Mesodermal cell (in vitro differentiated cells): ENCODE measurements around the gene SREK1.

Source experiments
- H3K27ac ChIP-seq: 2 replicates; pipeline ENCODE4 v1.7.0; 2013; ENCODE audit warnings: mild to moderate bottlenecking, low read depth, low read length, moderate library complexity; ENCODE audit not compliant: severe bottlenecking
- H3K36me3 ChIP-seq: 2 replicates; pipeline ENCODE4 v1.7.1; 2013; ENCODE audit warnings: mild to moderate bottlenecking, low read length, moderate library complexity; ENCODE audit not compliant: control insufficient read depth, insufficient read depth
- H3K4me1 ChIP-seq: one replicate; pipeline ENCODE4 v1.7.1; 2013; ENCODE audit warnings: mild to moderate bottlenecking, low read length; ENCODE audit not compliant: insufficient read depth, control insufficient read depth, poor library complexity, severe bottlenecking
- H3K4me3 ChIP-seq: 2 replicates; pipeline ENCODE4 v1.7.0; 2013; ENCODE audit warnings: low read length, control low read depth, mild to moderate bottlenecking; ENCODE audit not compliant: insufficient read depth, poor library complexity, severe bottlenecking; ENCODE audit errors: extremely low read depth
- H3K9me3 ChIP-seq: 2 replicates; pipeline ENCODE4 v1.7.1; 2013; ENCODE audit warnings: mild to moderate bottlenecking, low read length, moderate library complexity; ENCODE audit not compliant: control insufficient read depth
- WGBS, 2 experiments: methylation state at CpG; one replicate each; pipeline ENCODE4 v1.1.5; 2013; ENCODE audit warnings: missing lambda C conversion rate in 2 of 2; ENCODE audit not compliant: insufficient coverage in 2 of 2; 5-methylcytosine and 5-hydroxymethylcytosine counted together

SREK1 gene

DNA sequence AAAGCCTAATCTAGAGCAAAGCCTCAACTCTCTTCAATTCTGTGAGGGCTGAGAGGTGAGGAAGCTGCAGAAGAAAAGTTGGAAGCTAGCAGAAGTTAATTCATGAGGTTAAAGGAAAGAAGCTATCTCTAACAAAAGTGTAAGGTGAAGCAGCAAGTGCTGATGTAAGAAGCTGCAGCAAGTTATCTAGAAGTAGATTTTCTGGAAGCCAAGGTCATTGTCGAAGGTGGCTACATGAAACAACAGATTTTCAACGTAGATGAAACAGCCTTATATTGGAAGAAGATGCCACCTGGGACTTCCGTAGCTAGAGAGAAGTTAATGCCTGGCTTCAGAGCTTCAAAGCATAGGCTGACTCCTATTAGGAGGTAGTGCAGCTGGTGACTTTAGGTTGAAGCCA is 42.0 kb downstream of the SREK1 start:
- WGBS, 2 experiments = 97% methylated on average over 3 of the region's 3 CpGs
- peaks cover 14% of the 10 kb centered on the region for H3K36me3 ChIP-seq

DNA sequence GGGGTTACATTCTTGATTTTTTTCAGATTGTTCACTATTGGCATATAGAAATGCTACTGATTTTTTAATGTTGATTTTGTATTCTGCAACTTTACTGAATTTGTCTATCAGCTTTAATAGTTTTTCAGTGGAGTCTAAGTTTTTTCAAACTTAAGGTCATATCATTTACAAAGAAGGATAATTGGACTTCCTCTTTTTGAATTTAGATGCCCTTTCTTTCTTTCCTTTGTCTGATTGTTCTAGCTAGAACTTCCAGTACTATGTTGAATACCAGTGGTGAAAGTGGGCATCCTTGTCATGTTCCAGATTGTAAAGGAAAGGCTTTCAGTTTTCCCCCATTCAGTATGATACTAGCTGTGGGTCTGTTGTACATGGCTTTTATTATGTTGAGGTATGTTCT is 49.3 kb downstream of the SREK1 start:
- Histone ChIP-seq H3K9me3 (no peaks in the 10 kb centered on the region), H3K4me3 (no peak overlapping the region), H3K4me1 (no peaks in the 10 kb centered on the region), H3K36me3 (no peaks in the 10 kb centered on the region), H3K27ac (no peak overlapping the region)

More for the DNA sequence above, 42.0 kb downstream of the SREK1 start:
- no peaks in the 10 kb centered on the region for H3K4me1 ChIP-seq
- no peak overlapping the region for H3K4me3 ChIP-seq
- no peak overlapping the region for H3K27ac ChIP-seq
- H3K9me3 ChIP-seq = no peaks in the 10 kb centered on the region

GRCh38 chr5:66197764-66198405 is 53.8 kb downstream of the SREK1 start:
- Histone ChIP-seq H3K36me3 (no peaks in the 10 kb centered on the region), H3K4me1 (no peaks in the 10 kb centered on the region), H3K27ac (no peak overlapping the region), H3K9me3 (no peaks in the 10 kb centered on the region), H3K4me3 (no peak overlapping the region)
- whole genome bisulfite sequencing, 2 experiments = 83 to 93% methylated on average over 3 to 4 of the region's 4 CpGs

DNA sequence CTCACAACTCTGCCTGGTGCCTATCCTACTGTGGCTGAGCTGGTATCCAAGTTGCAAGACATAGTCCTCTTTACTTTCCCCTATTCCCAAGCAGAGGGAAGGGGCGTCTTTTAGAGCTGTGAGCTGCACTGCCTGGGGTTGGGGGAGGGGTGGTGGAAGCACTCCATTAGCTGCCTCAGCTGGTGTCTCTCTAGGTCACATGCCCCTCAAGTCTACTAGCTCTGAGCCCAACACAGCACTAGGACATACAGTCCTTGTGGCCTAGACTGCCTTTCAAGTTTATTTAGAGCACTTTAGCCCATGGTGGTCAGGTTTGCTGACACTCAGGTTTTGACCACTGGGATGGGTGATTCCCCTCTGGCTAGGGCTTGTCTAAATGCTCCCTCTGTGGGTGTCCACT is 54.7 kb downstream of the SREK1 start:
- no peak overlapping the region for H3K27ac ChIP-seq
- H3K4me1 ChIP-seq = no peaks in the 10 kb centered on the region
- no CpG with 5 or more reads among the region's 1 CpG for WGBS, 2 experiments
- H3K9me3 ChIP-seq = no peaks in the 10 kb centered on the region
- H3K4me3 ChIP-seq = no peak overlapping the region
- H3K36me3 ChIP-seq = no peaks in the 10 kb centered on the region

- 84 to 100% methylated on average over 2 of the region's 4 CpGs for WGBS, 2 experiments
- H3K4me1 ChIP-seq = no peaks in the 10 kb centered on the region
- no peak overlapping the region for H3K4me3 ChIP-seq
- no peaks in the 10 kb centered on the region for H3K36me3 ChIP-seq
- no peak overlapping the region for H3K27ac ChIP-seq
- H3K9me3 ChIP-seq = no peaks in the 10 kb centered on the region
These were observed 59.4 kb downstream of the SREK1 start for GRCh38 chr5:66203531-66203930.

- H3K36me3 ChIP-seq = no peaks in the 10 kb centered on the region
- H3K4me1 ChIP-seq = peaks cover 7% of the 10 kb centered on the region
- H3K4me3 ChIP-seq = no peak overlapping the region
- 97 to 100% methylated on average over 1 to 4 of the region's 5 CpGs for WGBS, 2 experiments
- no peaks in the 10 kb centered on the region for H3K9me3 ChIP-seq
- no peak overlapping the region for H3K27ac ChIP-seq
These were observed 62.4 kb downstream of the SREK1 start for GRCh38 chr5:66206465-66206864.

- Histone ChIP-seq H3K27ac (no peak overlapping the region), H3K4me1 (peaks cover 7% of the 10 kb centered on the region), H3K4me3 (no peak overlapping the region), H3K36me3 (no peaks in the 10 kb centered on the region), H3K9me3 (no peaks in the 10 kb centered on the region)
- WGBS, 2 experiments = 82 to 95% methylated on average over 4 to 8 of the region's 10 CpGs
These were observed 63.9 kb downstream of the SREK1 start for GRCh38 chr5:66207800-66208561.

GRCh38 chr5:66209350-66209749 is 65.2 kb downstream of the SREK1 start:
- no peak overlapping the region for H3K4me3 ChIP-seq
- H3K27ac ChIP-seq = no peak overlapping the region
- no peaks in the 10 kb centered on the region for H3K36me3 ChIP-seq
- H3K9me3 ChIP-seq = no peaks in the 10 kb centered on the region
- WGBS, 2 experiments = 84 to 91% methylated on average over 3 of the region's 4 CpGs
- H3K4me1 ChIP-seq = peaks cover 7% of the 10 kb centered on the region

DNA sequence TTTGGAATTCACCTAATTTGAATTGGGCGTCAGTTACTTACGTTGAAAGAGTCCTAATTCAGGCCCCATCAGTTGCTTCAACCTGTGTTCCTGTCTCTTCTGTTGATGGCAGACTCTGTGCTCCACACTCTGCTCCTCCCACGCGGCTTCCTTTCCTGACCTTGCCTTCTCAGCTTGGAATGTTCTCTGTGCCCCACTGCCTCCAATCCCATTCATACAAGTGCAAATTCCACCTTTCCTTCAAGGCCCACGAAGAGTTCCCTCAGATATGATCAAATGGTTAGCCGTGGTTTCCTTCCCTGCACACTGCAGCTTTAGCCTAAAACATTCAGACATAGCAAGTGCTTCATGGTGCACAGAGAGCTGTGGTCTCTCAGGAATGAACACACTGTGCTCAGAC is 65.7 kb downstream of the SREK1 start:
- Histone ChIP-seq H3K27ac (no peak overlapping the region), H3K36me3 (no peaks in the 10 kb centered on the region), H3K4me1 (peaks cover 7% of the 10 kb centered on the region), H3K9me3 (no peaks in the 10 kb centered on the region), H3K4me3 (no peak overlapping the region)
- WGBS, 2 experiments = 71 to 78% methylated on average over 6 of the region's 6 CpGs

DNA sequence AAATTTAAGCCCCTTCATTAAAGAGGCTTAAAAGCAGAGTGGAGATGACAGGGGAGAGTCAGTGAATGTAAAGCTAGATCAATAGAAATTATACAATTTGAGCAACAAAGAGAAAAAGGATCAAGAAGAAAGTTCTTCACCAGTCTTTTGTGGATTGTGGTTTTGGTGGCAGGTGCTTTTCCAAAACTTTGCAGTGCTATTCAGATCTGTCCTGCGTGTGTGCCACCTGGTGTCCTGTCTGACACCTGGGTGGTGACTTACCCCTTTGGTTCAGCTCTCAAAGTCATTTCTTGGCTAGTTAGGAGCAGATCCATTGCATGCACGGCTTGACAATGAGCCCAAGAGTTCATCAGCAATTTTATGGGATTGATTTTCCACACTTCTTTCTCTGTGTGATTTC is 69.4 kb downstream of the SREK1 start:
- no peak overlapping the region for H3K4me3 ChIP-seq
- H3K9me3 ChIP-seq = no peaks in the 10 kb centered on the region
- peaks cover 7% of the 10 kb centered on the region for H3K4me1 ChIP-seq
- WGBS, 2 experiments = 82 to 89% methylated on average over 2 of the region's 2 CpGs
- no peaks in the 10 kb centered on the region for H3K36me3 ChIP-seq
- H3K27ac ChIP-seq = no peak overlapping the region

DNA sequence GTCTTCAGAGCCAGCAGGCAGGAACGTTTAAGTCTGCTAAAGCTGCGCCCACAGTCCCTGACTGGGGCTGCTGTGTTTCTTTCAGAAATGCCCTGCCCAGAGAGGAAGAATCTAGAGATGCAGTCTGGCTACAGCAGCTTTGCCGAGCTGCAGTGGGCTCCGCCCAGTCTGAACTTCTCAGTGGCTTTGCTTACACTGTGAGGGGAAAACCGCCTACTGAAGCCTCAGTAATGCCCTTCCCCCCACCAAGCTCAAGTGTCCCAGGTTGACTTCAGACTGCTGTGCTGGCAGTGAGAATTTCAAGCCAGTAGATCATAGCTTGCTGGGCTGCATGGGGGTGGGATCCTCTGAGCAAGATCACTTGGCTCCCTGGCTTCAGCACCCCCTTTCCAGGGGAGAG is 78.4 kb downstream of the SREK1 start:
- Histone ChIP-seq H3K4me3 (no peak overlapping the region), H3K4me1 (no peaks in the 10 kb centered on the region), H3K9me3 (no peaks in the 10 kb centered on the region), H3K27ac (no peak overlapping the region), H3K36me3 (no peaks in the 10 kb centered on the region)
- WGBS, 2 experiments = 80 to 83% methylated on average over 2 to 5 of the region's 5 CpGs
